IPS-11a (cell line): ENCODE results near the gene EIF3K.

Experiments
- H3K4me3 ChIP-seq: one replicate; pipeline ENCODE4 v1.5.1; 2013; ENCODE audit warnings: low read depth, low read length, control low read depth

EIF3K gene

DNA sequence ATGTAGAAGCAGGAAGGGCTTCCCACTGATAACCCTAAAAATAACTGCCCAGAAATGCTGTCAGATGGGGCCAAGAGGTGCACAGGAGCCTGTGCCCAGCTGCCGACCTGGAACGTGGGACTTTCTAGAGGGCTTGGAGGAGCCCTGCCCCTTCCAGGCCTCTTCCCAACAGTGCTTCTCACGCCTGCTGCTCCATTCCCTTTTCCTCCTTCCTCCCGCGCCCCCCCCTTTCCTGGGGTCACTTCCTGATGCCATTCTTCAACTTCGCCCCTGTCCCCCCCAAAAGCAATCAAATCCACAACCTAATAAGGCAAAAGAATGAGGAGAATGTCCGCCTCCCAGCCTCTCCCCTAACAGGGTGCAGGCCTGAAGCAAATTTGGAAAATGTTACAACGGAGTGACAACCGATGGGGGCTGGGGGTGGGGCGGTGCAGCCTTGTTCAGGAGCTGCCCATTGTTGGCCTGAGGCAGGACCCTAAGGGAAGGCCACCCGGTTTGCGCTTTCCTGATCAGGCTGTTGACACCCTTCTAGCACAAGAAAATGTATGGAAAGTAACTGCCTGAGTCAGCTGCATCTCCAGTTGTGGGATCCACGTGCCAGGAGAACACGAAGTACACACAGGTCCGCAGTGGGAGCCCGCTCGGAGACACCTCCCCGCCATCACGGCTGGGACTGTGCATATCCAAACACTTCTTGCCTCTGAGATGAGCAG lies 47.1 kb downstream of the EIF3K start:
- no peak overlapping the region for H3K4me3 ChIP-seq

DNA sequence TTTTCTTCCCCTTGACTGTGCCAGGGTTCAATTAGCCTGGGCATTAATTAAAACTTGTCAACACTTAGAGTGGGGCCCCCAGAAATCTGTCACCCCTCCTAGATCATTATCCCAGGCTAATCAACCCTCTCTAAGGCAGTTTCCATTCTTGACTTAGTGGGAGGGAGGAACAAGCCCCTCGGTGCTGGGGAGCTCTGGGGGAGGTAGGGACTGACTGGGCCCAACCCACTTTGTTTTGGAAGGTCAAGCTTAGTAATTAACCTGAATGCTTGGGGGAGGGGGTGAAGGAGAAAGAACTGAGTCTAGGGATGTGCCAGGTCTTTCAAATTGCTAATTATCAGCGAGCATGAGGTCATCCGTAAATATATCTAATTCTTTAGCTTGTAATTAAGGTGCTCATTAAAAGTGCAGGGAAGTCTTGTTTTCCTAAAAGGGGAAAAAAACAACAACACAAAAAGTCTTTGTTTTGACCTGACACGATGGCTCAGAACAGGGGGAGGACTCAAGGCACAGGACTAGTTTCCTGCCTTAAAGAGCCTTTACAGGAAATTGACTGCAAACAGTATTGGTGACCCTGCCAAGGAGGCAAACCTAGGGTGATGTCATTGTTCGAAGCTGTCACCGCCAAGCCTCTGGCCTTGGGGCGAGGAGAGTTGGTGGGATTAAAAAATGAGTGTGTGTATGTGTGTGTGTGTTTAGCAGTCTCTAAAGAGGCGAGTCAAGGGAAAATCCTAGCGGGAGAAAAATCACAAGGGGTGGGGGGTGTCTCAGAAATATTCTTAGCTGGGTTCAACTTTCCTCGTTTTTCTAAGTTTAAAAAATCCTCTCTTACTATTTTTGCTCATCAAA lies 47.9 kb downstream of the EIF3K start:
- H3K4me3 ChIP-seq = no peak overlapping the region

DNA sequence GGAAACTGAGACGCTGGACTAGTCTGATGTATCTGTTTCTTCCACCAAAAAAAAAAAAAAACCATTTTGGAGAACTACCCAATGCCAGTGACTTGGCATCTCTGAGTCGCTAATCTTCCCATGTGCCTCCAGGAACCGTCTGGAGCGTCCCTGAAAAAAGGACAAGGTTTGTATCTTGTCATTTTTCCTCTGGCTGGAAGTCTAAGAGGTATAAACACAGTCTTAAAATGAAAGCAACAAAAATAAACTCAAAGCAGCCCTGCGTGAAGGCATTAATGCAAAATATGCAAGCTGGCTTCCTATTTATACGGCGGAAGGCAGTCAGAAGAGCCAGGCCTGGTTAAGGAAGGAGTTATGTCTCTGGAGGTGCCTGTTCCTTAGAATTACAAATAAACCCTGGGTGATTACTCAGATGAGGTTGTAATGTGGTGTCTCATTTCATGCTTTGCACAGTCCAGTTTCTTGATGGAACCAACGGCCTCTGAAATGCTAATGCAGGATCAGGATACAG lies 48.7 kb downstream of the EIF3K start:
- no peak overlapping the region for H3K4me3 ChIP-seq

DNA sequence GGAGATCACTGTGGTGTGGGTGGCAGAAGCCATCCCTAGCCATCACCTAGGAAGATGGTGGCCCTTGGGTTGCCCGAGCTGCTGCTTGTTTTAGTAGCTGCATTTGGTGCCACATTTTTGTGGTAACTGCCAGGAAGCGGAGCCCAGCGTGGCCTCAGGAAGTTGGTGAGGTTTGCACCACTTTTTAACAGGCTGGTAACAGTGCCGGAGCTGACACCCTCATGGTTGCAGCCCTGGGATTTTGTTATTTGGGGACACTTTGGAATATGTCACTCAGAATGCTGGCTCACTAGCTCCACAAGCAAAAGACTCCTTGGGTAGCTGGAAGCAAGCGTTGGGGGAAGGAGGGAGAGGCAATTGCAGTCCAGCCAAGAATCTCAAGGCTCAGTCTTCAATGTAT lies 50.6 kb downstream of the EIF3K start:
- H3K4me3 ChIP-seq = no peak overlapping the region

DNA sequence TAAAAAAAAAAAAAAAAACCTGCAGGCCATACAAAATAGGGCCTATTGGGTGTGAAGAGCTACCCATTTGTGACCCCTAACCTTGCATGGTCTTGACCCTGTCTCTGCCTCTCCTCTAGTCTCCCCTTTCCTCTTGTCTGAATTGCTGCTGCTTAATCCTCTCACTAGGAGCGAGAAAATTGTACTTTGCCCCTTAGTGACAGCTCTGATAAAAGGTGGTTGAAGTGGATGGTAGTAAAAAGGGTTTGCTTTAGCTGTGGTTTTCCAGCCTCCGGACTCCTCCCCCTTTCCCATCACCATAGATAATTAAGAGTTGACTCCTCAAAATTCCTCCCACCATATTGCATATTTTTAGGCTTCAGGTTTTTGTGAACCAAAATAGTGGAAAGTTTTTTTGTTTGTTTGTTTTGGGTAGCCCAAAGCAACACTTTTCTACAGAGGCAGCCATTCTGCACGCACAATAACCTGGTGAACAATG lies 52.0 kb downstream of the EIF3K start:
- no peak overlapping the region for H3K4me3 ChIP-seq

DNA sequence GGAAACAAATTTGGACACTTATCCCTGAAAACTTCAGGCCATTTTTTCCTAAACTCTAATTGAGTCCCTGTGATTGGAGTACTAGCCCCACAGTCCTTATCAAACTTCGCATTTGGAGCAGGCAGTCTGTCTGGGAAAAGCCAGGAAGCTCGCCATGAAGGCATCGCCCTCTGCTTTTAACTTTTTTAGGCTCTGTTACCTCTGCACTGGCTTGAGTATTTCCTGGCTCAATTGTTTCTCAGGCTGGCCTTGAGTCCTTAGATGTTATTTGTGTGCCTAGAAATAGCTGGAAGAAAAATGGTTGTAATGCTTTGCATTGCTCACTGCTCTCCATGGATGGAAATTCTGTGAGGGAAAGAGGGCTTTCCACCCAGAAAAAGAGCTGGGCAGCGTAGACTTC lies 52.7 kb downstream of the EIF3K start:
- H3K4me3 ChIP-seq = no peak overlapping the region

DNA sequence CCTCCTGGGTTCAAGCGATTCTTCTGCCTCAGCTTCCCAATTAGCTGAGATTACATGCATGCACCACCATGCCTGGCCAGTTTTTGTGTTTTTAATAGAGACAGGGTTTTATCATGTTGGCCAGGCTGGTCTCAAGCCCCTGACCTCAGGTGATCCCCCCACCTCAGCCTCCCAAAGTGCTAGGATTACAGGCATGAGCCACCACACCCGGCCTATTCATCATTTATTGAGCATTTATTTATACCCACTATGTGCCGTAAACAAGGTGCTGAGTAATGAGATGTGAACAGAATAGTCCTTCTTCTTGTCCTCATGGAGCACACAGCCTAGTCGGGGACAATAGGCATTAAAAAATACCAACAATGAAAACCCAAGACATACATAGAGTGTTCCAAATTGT lies 54.0 kb downstream of the EIF3K start:
- no peak overlapping the region for H3K4me3 ChIP-seq

DNA sequence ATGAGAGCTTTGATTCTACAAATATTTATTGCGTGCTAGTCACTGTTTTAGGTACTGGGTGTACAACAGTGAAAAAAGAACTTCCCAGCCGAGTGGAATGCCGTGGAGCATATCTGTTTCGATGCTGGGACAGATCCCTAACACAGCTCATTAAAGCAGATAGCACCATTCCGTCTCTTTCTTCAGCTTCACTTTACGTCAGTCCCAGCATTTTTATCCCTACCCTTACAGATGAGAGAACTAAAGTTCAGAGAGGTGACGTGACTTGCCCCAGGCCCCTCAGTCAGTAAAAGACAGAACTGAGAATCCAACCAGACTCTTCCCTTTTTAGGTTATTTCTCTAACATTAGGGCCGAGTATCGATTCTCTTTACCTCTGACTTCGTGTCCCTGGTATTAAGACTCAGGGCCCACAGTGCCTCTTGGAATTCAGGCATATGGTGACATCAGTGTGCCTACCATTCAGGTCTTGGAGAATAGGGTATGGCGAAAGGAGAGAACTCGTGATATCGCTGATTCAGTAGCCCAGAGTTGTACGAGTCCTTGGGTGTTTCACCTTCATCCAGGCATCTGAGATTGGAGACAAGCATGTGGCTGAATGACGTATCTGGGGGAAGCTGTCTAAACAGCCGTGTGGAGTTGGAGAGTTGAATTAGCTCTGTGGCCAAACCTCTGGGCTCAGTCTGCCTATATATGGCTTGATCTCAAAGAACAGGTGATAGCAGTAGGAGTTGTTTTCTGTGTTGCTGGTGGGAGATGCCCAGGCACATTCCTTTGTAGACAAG lies 55.6 kb downstream of the EIF3K start:
- H3K4me3 ChIP-seq = no peak overlapping the region

DNA sequence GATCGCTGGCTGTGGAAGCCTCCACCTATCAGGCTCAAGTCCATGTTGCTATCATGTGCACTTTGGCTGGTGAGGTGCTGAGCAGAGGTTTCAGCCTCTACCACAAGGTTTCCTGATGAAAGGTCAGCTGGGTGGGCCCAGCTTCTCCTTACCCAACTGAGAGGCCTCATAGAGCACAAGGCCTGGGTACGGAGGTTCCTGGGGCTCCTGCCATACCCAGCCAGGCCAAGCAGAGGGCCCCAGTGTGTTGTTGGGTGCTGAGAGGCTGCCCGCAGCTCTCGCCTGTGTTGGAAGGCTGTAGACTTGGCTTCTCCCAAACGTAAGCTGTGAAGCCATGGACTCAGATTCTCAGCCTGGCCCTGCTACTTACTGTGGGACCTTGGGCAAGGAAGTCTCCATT lies 56.6 kb downstream of the EIF3K start:
- no peak overlapping the region for H3K4me3 ChIP-seq

DNA sequence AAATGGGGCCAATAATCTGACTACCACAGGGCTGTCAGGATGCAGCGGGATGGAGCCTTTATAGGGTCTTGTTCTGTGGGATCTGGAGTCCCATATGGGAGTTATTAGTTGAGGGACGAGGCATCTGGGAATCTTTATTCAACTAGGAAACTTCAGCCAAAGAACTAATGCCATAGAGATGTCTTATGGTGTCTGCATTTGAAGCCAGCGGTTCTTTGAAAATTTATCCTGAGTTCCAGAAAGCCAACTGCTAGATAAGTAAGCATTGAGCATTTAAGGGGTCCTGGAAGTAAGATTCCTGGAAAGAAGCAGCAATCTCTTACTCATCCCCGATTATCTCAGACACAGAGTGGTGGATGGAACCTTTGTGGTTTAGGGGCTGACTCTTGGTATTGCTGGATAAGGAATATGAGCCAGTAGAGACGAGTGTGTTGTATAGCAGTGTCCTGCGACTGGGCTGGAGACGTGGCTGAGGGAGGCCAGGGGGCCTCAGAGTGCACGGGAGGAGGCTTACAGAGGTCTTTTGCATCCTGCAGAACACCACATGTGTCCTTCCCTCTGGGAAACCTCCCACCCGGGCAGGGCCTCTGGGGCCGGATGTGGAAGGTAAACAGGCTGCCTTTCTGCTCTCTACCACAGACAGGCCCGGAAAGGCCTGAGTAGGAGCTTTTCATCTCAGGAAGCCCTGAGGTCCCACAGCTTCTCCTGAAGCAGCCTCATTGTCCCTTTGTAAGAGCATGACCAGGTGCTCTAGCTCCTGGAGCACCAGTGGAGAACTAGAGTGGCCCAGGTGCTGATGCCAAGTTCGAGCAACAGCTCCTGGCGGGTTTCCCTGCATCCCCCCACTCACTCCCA lies 57.3 kb downstream of the EIF3K start:
- H3K4me3 ChIP-seq = no peak overlapping the region

DNA sequence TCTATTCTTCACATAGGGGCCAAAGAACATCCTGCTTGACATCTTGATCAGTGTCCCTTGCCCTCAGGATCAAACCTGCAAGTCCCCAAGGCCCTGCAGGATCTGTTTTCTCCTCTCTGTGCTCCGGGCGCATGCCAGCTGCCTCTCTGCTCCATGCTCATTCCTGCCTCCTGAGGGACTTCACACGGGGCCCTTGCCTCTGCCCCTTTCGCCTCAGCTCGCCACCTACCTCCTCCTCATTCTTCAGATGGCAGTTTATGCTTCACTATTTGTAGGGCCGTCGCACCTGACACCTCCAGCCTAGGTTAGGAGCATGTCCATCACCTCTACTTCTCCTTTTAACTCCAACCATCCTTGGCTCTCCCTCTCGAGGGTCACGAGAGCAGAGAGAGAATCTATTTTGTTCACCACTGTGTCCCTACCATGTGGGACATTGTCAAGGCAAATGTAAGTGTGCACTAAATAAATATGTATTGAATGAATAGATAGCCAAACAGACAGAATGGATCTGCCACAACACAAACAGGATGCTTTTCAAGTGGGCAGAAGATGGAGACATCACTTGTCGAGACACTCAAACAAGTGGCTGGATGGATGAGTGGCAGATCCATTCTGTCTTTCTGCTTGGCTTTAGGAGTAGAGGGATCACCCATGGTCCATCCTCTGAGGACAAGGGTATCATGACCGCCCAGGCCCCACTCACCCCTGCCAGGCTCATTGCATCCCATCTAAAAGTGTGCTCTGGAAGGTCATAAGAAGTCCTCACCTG lies 58.1 kb downstream of the EIF3K start:
- H3K4me3 ChIP-seq = no peak overlapping the region

DNA sequence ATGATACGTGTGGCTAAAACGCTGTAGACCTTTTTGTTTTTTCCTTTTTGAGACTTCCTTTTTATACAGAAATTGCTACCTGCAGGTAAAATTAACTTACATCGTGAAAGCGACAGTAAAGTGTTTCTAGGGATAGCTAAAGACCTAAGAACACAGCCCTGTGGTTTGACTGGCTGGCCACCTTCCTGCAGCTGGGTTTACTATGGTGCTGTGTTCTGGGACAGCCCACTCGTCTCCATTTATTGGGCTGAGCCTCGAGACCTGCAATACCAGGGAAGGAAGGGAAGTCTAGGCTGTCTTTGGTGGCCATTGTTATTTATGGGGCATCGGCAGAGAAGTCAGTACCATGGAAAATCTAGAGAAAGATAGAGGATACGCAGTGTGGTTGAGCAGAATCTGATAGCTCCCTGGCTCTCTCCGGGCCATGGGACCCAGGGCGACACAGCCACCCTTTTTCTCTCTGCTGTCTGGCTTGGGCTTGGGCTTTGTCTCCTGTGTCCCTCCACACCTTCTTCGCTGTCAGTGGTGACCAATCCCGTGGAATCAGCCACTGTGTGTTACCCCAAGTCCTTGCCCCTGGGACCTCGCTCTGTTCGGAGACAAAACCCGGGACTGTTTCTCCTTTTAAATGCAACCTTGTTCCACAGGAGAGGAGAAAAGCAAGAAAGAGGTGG lies 59.4 kb downstream of the EIF3K start:
- H3K4me3 ChIP-seq = no peak overlapping the region

DNA sequence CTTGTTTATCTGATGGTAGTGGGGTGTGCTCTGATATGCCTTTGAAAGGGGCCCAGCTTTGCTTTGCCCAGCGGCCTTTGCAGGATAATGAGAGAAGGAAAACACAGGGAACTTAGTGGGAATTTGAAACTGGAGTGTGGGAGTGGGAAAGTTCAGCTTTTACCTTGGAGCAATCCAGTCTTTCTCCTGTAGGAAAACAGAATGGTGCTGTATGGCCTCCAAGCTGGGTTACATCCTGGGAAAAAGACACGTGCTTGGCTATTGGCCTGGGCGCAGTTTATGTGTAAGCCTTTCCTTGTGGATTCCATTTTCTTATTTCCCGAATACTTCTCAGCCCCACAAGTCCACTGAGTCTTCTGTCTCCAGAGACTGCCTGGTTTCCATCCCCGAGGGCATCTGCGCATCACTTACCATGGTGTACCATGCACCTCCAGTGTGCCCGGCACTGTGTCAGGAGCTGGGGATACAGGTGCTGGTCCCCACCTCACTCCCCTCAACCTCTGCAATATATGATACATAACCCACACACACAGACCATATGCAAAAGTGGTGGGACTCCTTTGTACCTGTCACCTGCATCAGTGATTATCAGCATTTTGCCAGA lies 60.0 kb downstream of the EIF3K start:
- no peak overlapping the region for H3K4me3 ChIP-seq

DNA sequence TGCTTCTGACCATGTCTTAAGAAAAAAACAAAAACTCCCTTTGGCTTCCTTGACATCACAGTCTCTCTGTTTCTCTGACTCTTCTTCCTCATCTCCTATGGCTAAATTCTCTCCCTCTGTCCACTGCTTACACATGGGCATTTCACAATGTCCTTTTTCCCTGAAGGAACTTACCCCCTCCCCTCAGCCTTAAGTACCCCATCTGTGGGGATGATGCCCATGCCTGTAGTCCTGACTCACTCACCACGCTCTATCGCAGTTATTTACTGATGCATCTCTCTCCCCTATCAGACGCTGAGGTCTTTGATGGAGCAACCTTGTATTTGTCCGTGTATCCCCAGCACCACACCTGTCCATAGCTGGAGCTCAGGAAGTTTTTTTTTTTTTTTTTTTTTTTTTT lies 60.9 kb downstream of the EIF3K start:
- H3K4me3 ChIP-seq = no peak overlapping the region

DNA sequence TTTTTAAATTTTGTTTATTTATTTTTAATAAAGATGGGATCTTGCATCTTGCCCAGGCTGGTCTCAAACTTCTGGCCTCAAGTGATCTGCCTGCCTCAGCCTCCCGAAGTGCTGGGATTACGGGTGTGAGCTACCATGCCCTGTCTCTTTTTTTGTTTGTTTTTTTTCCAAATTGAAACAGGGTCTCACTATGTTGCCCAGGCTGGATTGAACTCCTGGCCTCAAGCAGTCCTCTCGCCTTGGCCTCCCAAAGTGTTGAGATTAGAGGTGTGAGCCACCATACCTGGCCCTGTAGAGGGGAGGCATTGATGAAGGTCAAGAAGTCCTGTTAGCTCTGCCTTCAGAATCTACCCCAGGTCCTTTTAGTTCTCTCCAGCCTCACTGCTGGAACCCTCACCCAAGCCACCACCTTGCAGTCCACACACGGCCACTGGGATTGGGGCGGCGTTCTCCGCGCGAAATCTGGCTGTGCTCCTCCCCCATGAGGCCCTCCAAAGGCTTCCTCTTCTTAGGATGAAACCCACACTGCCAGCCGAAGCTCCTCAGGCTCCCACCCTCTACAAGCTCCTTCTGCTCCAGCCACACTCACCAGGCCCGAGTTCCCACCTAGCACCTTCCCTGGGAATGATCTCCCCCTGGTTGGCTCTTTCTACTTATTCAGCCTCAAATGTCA lies 63.3 kb downstream of the EIF3K start:
- no peak overlapping the region for H3K4me3 ChIP-seq

DNA sequence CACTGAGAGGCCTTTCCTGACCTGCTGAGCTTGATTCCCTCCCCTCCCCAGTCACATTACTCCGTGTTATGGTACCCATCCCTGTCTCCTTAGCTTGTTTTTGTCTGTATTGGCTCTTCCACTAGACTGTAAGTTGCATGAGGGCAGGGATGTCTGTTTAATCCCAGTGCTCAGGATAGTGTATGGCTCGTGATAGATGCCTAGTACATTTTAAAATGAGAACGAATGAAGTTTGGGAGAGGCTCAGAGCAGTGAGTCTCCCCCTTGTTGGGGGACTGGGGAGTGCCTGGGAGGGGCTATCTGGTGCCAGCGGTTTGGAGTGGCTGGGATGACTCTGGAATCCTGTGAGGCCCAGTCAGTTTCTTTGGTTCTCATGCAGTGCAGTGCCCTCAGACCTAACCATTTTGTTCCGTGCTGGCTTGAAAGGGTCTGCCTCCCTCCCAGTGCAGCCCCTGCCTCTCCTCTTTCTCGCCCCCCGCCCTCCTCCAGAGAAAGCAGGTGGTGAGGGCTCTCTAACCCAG lies 63.9 kb downstream of the EIF3K start:
- no peak overlapping the region for H3K4me3 ChIP-seq

DNA sequence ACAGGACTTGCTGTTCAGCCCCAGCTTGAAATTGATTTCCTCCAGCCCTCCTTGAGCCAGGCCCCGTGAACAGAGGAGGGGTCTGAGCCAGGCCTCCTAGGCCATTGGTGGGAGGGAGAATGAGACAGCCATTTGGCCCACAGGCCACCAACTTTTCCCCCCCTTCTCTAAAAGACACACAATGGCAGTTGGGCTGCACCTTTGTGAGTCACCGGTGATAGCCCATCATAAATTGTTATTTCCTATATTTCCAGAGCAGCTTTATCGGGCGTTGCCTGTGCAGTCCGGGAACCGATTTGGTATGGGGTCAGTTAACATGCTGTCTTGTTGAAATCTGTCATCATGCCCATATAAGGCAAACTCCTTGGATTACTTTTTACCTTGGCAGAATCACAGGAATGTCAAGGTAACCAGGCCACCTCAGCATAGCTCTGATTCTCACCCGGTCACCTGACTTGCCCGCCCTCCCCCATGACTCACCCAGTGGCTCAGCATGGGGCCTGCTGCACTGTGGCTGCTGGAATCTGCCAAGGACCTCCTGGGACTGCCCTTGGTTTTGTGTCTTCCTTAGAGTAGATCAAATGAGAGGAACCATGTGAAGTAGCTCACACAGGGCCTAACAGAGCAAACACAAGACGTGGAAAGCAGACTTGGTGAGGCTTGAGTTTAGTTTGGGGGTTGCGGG lies 64.5 kb downstream of the EIF3K start:
- H3K4me3 ChIP-seq = no peak overlapping the region
